Measurements from ENCODE around the gene MRPL46. TPM values are rescaled to one million over a fixed set of nuclear protein-coding genes. Genes with fewer than 3 reads are reported as not detected.

The MRPL46 gene
- total and polyA plus RNA-seq, 2 experiments from 2014 or later = 20.9 to 39.1 TPM

DNA sequence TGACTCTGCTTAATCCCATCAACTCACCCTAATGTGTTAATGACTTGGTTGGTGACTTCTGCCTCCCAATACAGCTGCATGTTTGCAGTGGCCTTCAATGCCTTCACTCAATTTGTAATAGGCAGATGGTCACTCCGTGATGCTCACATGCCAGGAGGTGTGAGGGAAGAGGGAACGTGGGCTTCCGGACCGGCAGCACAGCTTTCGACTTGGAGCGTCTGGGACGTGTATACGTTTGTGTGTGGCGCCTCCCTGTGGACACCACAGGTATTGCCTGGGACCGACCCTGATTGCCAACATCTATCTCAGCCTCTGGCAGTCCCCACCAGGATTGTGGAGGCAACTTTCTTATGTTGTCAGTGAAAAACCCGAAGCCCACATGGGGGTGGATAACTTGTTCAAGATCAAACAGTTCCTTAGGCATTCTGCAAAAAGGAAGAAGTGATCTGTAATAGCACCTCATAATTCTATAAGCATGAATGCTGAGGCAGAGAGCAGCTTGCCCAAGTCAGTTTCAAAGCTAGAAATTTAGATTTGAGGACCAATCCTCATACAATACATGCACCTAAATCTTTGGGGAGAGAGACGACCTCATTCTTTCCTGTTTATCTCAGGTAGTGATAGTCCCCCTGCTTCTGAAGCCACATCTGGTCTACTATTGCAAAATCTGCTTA, 16.9 kb downstream of the MRPL46 start:
- Mint-ChIP-seq H3K27me3 (ENCODE audit: insufficient read depth, low read depth, poor library complexity) (peaks cover 4% of the 10 kb centered on the region), H3K27ac (no peak overlapping the region), H3K36me3 (ENCODE audit: low read depth) (no peaks in the 10 kb centered on the region), H3K4me3 (no peak overlapping the region), H3K4me1 (peaks cover 7% of the 10 kb centered on the region), H3K9me3 (no peaks in the 10 kb centered on the region)
- Histone ChIP-seq H3K4me3 (no peak overlapping the region), H3K27me3 (ENCODE audit: insufficient read depth) (peaks cover 7% of the 10 kb centered on the region), H3K4me2 (no peak overlapping the region), H4K20me1 (replicated peaks; ENCODE audit: insufficient read depth) (no peaks in the 10 kb centered on the region), H3K27ac (ENCODE audit: low read depth) (no peak overlapping the region), H3K4me1 (ENCODE audit: insufficient read depth) (peaks cover 7% of the 10 kb centered on the region; the same call in 1 of the 2 replicates), H3K9me2 (ENCODE audit: insufficient read depth) (no peaks in the 10 kb centered on the region), H3K36me3 (ENCODE audit: insufficient read depth) (no peaks in the 10 kb centered on the region), H3K79me2 (replicated peaks; ENCODE audit: insufficient read depth) (no peaks in the 10 kb centered on the region), H3F3A (replicated peaks; ENCODE audit: low read depth) (no peaks in the 10 kb centered on the region), H2AFZ (no peak overlapping the region)
- DNase-seq (ENCODE audit: low spot score) (peak; percentile 91), ATAC-seq (peak; percentile 84)
- TF ChIP-seq, protein P1, sequence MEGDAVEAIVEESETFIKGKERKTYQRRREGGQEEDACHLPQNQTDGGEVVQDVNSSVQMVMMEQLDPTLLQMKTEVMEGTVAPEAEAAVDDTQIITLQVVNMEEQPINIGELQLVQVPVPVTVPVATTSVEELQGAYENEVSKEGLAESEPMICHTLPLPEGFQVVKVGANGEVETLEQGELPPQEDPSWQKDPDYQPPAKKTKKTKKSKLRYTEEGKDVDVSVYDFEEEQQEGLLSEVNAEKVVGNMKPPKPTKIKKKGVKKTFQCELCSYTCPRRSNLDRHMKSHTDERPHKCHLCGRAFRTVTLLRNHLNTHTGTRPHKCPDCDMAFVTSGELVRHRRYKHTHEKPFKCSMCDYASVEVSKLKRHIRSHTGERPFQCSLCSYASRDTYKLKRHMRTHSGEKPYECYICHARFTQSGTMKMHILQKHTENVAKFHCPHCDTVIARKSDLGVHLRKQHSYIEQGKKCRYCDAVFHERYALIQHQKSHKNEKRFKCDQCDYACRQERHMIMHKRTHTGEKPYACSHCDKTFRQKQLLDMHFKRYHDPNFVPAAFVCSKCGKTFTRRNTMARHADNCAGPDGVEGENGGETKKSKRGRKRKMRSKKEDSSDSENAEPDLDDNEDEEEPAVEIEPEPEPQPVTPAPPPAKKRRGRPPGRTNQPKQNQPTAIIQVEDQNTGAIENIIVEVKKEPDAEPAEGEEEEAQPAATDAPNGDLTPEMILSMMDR (conservative IDR thresholded peaks at IDR 0.05; ENCODE audit: low read depth in 2 of 2) = peak; percentile 90 to 98
- no peak for TF ChIP-seq NANOG (IDR thresholded peaks at IDR 0.05; ENCODE audit: borderline replicate concordance)

DNA sequence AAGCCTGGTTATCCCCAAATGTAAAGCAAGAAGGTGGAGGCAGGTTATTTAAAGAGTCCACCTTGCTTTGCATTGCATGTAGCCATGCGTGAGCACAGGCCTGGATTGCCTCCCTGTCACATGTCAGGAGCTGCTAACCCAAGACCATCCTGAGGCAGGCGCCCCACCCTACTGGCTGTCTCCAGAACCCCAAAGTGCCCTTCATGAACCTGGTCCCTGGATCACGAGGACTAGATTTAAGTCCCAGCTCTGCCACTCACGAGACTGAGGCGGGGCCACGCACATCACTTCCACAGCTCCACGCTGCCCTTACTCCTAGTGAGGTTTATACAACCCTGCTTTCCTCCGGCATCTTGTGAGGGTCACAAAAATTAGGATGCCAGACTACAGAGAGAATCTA, 17.6 kb downstream of the MRPL46 start:
- Mint-ChIP-seq H3K27me3 (ENCODE audit: insufficient read depth, low read depth, poor library complexity) (peaks cover 4% of the 10 kb centered on the region), H3K4me1 (peaks cover 7% of the 10 kb centered on the region), H3K4me3 (no peak overlapping the region), H3K27ac (no peak overlapping the region), H3K36me3 (ENCODE audit: low read depth) (no peaks in the 10 kb centered on the region), H3K9me3 (no peaks in the 10 kb centered on the region)
- Histone ChIP-seq H3K27ac (ENCODE audit: low read depth) (no peak overlapping the region), H3K9me2 (ENCODE audit: insufficient read depth) (no peaks in the 10 kb centered on the region), H4K20me1 (replicated peaks; ENCODE audit: insufficient read depth) (no peaks in the 10 kb centered on the region), H3K4me3 (no peak overlapping the region), H3K27me3 (ENCODE audit: insufficient read depth) (peaks cover 7% of the 10 kb centered on the region), H3K4me2 (no peak overlapping the region), H3K4me1 (ENCODE audit: insufficient read depth) (peaks cover 7% of the 10 kb centered on the region; the same call in 1 of the 2 replicates), H3K36me3 (ENCODE audit: insufficient read depth) (no peaks in the 10 kb centered on the region), H3F3A (replicated peaks; ENCODE audit: low read depth) (no peaks in the 10 kb centered on the region), H2AFZ (no peak overlapping the region), H3K79me2 (replicated peaks; ENCODE audit: insufficient read depth) (no peaks in the 10 kb centered on the region)
- no peak for DNase-seq (ENCODE audit: low spot score)
- TF ChIP-seq, protein P2, sequence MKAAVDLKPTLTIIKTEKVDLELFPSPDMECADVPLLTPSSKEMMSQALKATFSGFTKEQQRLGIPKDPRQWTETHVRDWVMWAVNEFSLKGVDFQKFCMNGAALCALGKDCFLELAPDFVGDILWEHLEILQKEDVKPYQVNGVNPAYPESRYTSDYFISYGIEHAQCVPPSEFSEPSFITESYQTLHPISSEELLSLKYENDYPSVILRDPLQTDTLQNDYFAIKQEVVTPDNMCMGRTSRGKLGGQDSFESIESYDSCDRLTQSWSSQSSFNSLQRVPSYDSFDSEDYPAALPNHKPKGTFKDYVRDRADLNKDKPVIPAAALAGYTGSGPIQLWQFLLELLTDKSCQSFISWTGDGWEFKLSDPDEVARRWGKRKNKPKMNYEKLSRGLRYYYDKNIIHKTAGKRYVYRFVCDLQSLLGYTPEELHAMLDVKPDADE (IDR thresholded peaks at IDR 0.05) = no peak
- no peak; the same call in 2 of the 3 replicates for ATAC-seq

DNA sequence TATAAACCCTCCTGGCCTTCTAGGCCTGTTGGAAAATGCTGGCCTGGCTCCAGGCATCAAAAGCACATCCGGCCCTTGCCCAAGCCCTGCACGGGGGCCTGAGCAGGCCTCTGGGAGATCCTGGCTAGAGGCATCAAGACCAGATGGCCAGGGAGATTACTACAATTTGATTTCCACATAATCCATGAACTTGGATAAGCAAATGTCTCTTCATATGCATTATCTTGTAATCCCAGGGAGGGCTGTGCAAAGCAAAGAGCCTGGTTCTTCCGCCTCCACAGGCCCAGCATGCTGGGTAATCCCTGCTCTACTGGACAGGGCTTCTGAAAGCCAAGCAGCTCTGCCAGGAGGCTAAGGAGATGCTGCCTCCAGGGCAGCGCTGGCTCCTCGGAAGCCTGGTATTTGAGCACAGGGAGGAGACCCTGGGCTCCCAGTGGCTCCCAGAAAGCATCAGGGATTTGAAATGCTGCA, 18.2 kb downstream of the MRPL46 start:
- H4K20me1 ChIP-seq (replicated peaks; ENCODE audit: insufficient read depth) = no peaks in the 10 kb centered on the region
- peaks cover 4% of the 10 kb centered on the region for H3K27me3 Mint-ChIP-seq (ENCODE audit: insufficient read depth, low read depth, poor library complexity)
- H3F3A ChIP-seq (replicated peaks; ENCODE audit: low read depth) = no peaks in the 10 kb centered on the region
- no peak for DNase-seq (ENCODE audit: low spot score)
- peaks cover 3% of the 10 kb centered on the region for H3K9me3 Mint-ChIP-seq
- peaks cover 7% of the 10 kb centered on the region for H3K27me3 ChIP-seq (ENCODE audit: insufficient read depth)
- H3K4me3 Mint-ChIP-seq = no peak overlapping the region
- H3K36me3 Mint-ChIP-seq (ENCODE audit: low read depth) = no peaks in the 10 kb centered on the region
- H3K79me2 ChIP-seq (replicated peaks; ENCODE audit: insufficient read depth) = no peaks in the 10 kb centered on the region
- H2AFZ ChIP-seq = no peak overlapping the region
- no peak for ATAC-seq
- H3K4me2 ChIP-seq = no peak overlapping the region
- H3K9me2 ChIP-seq (ENCODE audit: insufficient read depth) = no peaks in the 10 kb centered on the region
- TF ChIP-seq, protein P3, sequence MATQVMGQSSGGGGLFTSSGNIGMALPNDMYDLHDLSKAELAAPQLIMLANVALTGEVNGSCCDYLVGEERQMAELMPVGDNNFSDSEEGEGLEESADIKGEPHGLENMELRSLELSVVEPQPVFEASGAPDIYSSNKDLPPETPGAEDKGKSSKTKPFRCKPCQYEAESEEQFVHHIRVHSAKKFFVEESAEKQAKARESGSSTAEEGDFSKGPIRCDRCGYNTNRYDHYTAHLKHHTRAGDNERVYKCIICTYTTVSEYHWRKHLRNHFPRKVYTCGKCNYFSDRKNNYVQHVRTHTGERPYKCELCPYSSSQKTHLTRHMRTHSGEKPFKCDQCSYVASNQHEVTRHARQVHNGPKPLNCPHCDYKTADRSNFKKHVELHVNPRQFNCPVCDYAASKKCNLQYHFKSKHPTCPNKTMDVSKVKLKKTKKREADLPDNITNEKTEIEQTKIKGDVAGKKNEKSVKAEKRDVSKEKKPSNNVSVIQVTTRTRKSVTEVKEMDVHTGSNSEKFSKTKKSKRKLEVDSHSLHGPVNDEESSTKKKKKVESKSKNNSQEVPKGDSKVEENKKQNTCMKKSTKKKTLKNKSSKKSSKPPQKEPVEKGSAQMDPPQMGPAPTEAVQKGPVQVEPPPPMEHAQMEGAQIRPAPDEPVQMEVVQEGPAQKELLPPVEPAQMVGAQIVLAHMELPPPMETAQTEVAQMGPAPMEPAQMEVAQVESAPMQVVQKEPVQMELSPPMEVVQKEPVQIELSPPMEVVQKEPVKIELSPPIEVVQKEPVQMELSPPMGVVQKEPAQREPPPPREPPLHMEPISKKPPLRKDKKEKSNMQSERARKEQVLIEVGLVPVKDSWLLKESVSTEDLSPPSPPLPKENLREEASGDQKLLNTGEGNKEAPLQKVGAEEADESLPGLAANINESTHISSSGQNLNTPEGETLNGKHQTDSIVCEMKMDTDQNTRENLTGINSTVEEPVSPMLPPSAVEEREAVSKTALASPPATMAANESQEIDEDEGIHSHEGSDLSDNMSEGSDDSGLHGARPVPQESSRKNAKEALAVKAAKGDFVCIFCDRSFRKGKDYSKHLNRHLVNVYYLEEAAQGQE (IDR thresholded peaks at IDR 0.05; ENCODE audit: unreplicated experiment) = no peak
- TF ChIP-seq EZH2phosphoT487 (IDR thresholded peaks at IDR 0.05; ENCODE audit: unreplicated experiment) = no peak
- no peak for TF ChIP-seq POLR2AphosphoS5 (IDR thresholded peaks at IDR 0.05; ENCODE audit: low read depth)
- TF ChIP-seq NANOG (IDR thresholded peaks at IDR 0.05; ENCODE audit: borderline replicate concordance) = no peak
- TF ChIP-seq, protein P1 (conservative IDR thresholded peaks at IDR 0.05; ENCODE audit: low read depth in 2 of 2) = no peak
- 0 out of 2 replicates have a peak, but pooled peaks cover 3% of the 10 kb centered on the region for H3K36me3 ChIP-seq (ENCODE audit: insufficient read depth)
- no peak overlapping the region for H3K27ac ChIP-seq (ENCODE audit: low read depth)
- H3K4me1 Mint-ChIP-seq = peaks cover 7% of the 10 kb centered on the region
- no peak overlapping the region for H3K27ac Mint-ChIP-seq
- H3K4me1 ChIP-seq (ENCODE audit: insufficient read depth) = peaks cover 7% of the 10 kb centered on the region; the same call in 1 of the 2 replicates
- H3K4me3 ChIP-seq = no peak overlapping the region
